ENCODE results near the gene ADSS1.

GRCh38 chr14:104753528-104754212 is 29.6 kb downstream of the ADSS1 start:
- no peak for TF ChIP-seq CTCF (optimal IDR thresholded peaks at IDR 0.05 in 1 of 3, IDR thresholded peaks at IDR 0.05 in 1 of 3, conservative IDR thresholded peaks at IDR 0.05 in 1 of 3; ENCODE audit: extremely low read depth in 1 of 3, insufficient read depth in 2 of 3, low read length in 3 of 3)
- TF ChIP-seq EZH2 (IDR thresholded peaks at IDR 0.05; ENCODE audit: low read length), result no peak

Data from keratinocyte (primary cell).